Erythroblast (primary cell): ENCODE measurements around the gene MAGI1.

Experiments used
- GATA1 ChIP-seq: IDR thresholded peaks from 2 replicates; pipeline ENCODE4 v1.6.1; 2011; ENCODE audit warnings: low read depth, mild to moderate bottlenecking, control low read depth, low read length, moderate library complexity
- POLR2A ChIP-seq: IDR thresholded peaks from 2 replicates; pipeline ENCODE4 v1.6.1; 2011; ENCODE audit warnings: mild to moderate bottlenecking, low read length

GRCh38 chr3:65636326-65636725 is 402.4 kb downstream of the MAGI1 start:
- TF ChIP-seq POLR2A (no peak), GATA1 (no peak)
